Left lung (tissue), 10 donors: Measurements from ENCODE around the gene PCSK5. TPM values are rescaled to one million over a fixed set of nuclear protein-coding genes. Genes with fewer than 3 reads are reported as not detected.

Experiments used
- ATAC-seq: fragments of 200-7000 bp; cut with Tn5 transposase; one replicate; pipeline ENCODE4 v1.9.1; 2020; ENCODE audit warnings: moderate library complexity
- DNase-seq, 4 donors: peaks; one replicate each; pipeline ENCODE4 v3.0.0-alpha.2; 2013 to 2020
- H3K27ac ChIP-seq, 2 donors: fragments of 200-600 bp; sonication (generic) in 1 of 2; one replicate each; pipeline versions ENCODE4 v1.5.0 to v1.8.0; 2020 to 2021
- H3K27me3 ChIP-seq, 2 donors: fragments of 200-600 bp; sonication (generic) in 1 of 2; one replicate each; pipeline versions ENCODE4 v1.5.0 to v1.8.0; 2020 to 2021
- H3K36me3 ChIP-seq, 2 donors: fragments of 200-600 bp; sonication (generic) in 1 of 2; one replicate each; pipeline versions ENCODE4 v1.5.0 to v1.8.0; 2020 to 2021
- H3K4me1 ChIP-seq, 2 donors: fragments of 200-600 bp; one replicate each; pipeline ENCODE4 v1.8.0; 2021
- H3K4me3 ChIP-seq, 2 donors: fragments of 200-600 bp; sonication (generic) in 1 of 2; one replicate each; pipeline versions ENCODE4 v1.5.0 to v1.8.0; 2020 to 2021; ENCODE audit warnings: mild to moderate bottlenecking in 1 of 2
- H3K9me3 ChIP-seq, 2 donors: fragments of 200-600 bp; sonication (generic) in 1 of 2; one replicate each; pipeline versions ENCODE4 v1.5.0 to v1.8.0; 2020 to 2021
- CTCF ChIP-seq, 2 donors: fragments of 200-600 bp; sonication (generic) in 1 of 2; IDR thresholded peaks; one replicate each; pipeline versions ENCODE4 v1.5.0 to v1.8.0; 2021; ENCODE audit warnings: antibody characterized with exemption in 2 of 2
- intact Hi-C, 2 donors: fragments of 100-400 bp; cut with DNase I; formaldehyde crosslinking; loops; one replicate each; pipeline versions ENCODE4 v1.11.2 to v1.14.2; 2022
- polyA plus RNA-seq, 6 donors: library from polyadenylated mRNA; unstranded; fragments of 120-200 nt; gene quantifications; one replicate each; pipeline ENCODE4 v1.2.1, GENCODE V29; 2013; ENCODE audit not compliant: insufficient read length in 6 of 6
- total RNA-seq, 2 donors: library from RNA; stranded (reverse); fragmentation: NEBNext Ultra II Directional; extraction: Animal tissue kit (Norgen Biotek cat#: 25700); gene quantifications; one replicate each; pipeline ENCODE4 v1.2.1, GENCODE V29; 2021
- donor health status: DM: no; HTN: yes; CAD: no.
- donor health status: DM: no; HTN: no; CAD: no.

Gene PCSK5
- total and polyA plus RNA-seq, 8 donors = 6.8 to 20.3 (median 11.3) TPM

- Histone ChIP-seq H3K27ac (no peak overlapping the region), H3K4me1 (peaks cover 3% of the 10 kb centered on the region in 2 donors), H3K4me3 (no peak overlapping the region), H3K36me3 (no peaks in the 10 kb centered on the region), H3K27me3 (no peaks in the 10 kb centered on the region), H3K9me3 (no peaks in the 10 kb centered on the region)
- DNase-seq (no peak), ATAC-seq (no peak)
- intact Hi-C loops = no loop called here
- no peak for TF ChIP-seq CTCF (IDR thresholded peaks at IDR 0.05)
These were observed 205.1 kb downstream of the PCSK5 start for GRCh38 chr9:76095585-76095984.

- Histone ChIP-seq H3K9me3 (no peaks in the 10 kb centered on the region), H3K4me3 (no peak overlapping the region), H3K36me3 (no peaks in the 10 kb centered on the region), H3K27me3 (no peaks in the 10 kb centered on the region), H3K27ac (no peak overlapping the region), H3K4me1 (peaks cover 3 to 11% of the 10 kb centered on the region in 2 donors)
- ATAC-seq (no peak), DNase-seq (no peak)
- intact Hi-C loops = no loop called here
- no peak for TF ChIP-seq CTCF (IDR thresholded peaks at IDR 0.05)
These were observed 209.0 kb downstream of the PCSK5 start for GRCh38 chr9:76099516-76099915.

- Histone ChIP-seq H3K9me3 (no peaks in the 10 kb centered on the region), H3K27ac (no peak overlapping the region), H3K4me3 (no peak overlapping the region), H3K36me3 (no peaks in the 10 kb centered on the region), H3K4me1 (peaks cover 3 to 11% of the 10 kb centered on the region in 2 donors), H3K27me3 (no peaks in the 10 kb centered on the region)
- ATAC-seq = no peak
- no peak for DNase-seq
- TF ChIP-seq CTCF (IDR thresholded peaks at IDR 0.05) = no peak
- intact Hi-C loops = no loop called here
These were observed 210.6 kb downstream of the PCSK5 start for GRCh38 chr9:76101075-76101474.

GRCh38 chr9:76101491-76101890 lies 211.0 kb downstream of the PCSK5 start:
- intact Hi-C loops = no loop called here
- Histone ChIP-seq H3K9me3 (no peaks in the 10 kb centered on the region), H3K36me3 (no peaks in the 10 kb centered on the region), H3K4me3 (no peak overlapping the region), H3K27me3 (no peaks in the 10 kb centered on the region), H3K27ac (no peak overlapping the region), H3K4me1 (peaks cover 3 to 11% of the 10 kb centered on the region in 2 donors)
- DNase-seq (no peak), ATAC-seq (no peak)
- TF ChIP-seq CTCF (IDR thresholded peaks at IDR 0.05) = no peak

- no peak for DNase-seq
- no peaks in the 10 kb centered on the region for H3K27me3 ChIP-seq
- peaks cover 3 to 11% of the 10 kb centered on the region in 2 donors for H3K4me1 ChIP-seq
- TF ChIP-seq CTCF (IDR thresholded peaks at IDR 0.05) = no peak
- no peak for ATAC-seq
- H3K4me3 ChIP-seq = no peak overlapping the region
- H3K36me3 ChIP-seq = no peaks in the 10 kb centered on the region
- H3K9me3 ChIP-seq = no peaks in the 10 kb centered on the region
- intact Hi-C loops = no loop called here
- no peak overlapping the region for H3K27ac ChIP-seq
These were observed 211.5 kb downstream of the PCSK5 start for GRCh38 chr9:76101947-76102346.
